Measurements from ENCODE around the gene MAGI3.

Gene MAGI3

GRCh38 chr1:113648478-113648877 lies 258.2 kb downstream of the MAGI3 start:
- Histone ChIP-seq H3K9ac (ENCODE audit: low read depth, low read length) (no peak overlapping the region), H3K4me1 (ENCODE audit: insufficient read depth, low read length) (no peaks in the 10 kb centered on the region), H3K9me3 (ENCODE audit: insufficient read depth, low read depth, low read length) (no peaks in the 10 kb centered on the region), H3K27ac (ENCODE audit: low read length) (no peak overlapping the region), H3K4me3 (ENCODE audit: low read length) (no peak overlapping the region), H3K36me3 (ENCODE audit: insufficient read depth, low read depth, low read length) (no peaks in the 10 kb centered on the region), H3K27me3 (ENCODE audit: insufficient read depth, low read length) (no peaks in the 10 kb centered on the region)

GRCh38 chr1:113652771-113653170 lies 262.5 kb downstream of the MAGI3 start:
- H3K4me3 ChIP-seq (ENCODE audit: low read length): no peak overlapping the region
- H3K9me3 ChIP-seq (ENCODE audit: insufficient read depth, low read depth, low read length): no peaks in the 10 kb centered on the region
- no peak overlapping the region for H3K27ac ChIP-seq (ENCODE audit: low read length)
- no peaks in the 10 kb centered on the region for H3K27me3 ChIP-seq (ENCODE audit: insufficient read depth, low read length)
- no peaks in the 10 kb centered on the region for H3K36me3 ChIP-seq (ENCODE audit: insufficient read depth, low read depth, low read length)
- no peaks in the 10 kb centered on the region for H3K4me1 ChIP-seq (ENCODE audit: insufficient read depth, low read length)
- no peak overlapping the region for H3K9ac ChIP-seq (ENCODE audit: low read depth, low read length)

- H3K4me1 ChIP-seq (ENCODE audit: insufficient read depth, low read length): no peaks in the 10 kb centered on the region
- H3K27ac ChIP-seq (ENCODE audit: low read length): no peak overlapping the region
- no peaks in the 10 kb centered on the region for H3K9me3 ChIP-seq (ENCODE audit: insufficient read depth, low read depth, low read length)
- no peaks in the 10 kb centered on the region for H3K27me3 ChIP-seq (ENCODE audit: insufficient read depth, low read length)
- no peak overlapping the region for H3K4me3 ChIP-seq (ENCODE audit: low read length)
- H3K9ac ChIP-seq (ENCODE audit: low read depth, low read length): no peak overlapping the region
- H3K36me3 ChIP-seq (ENCODE audit: insufficient read depth, low read depth, low read length): no peaks in the 10 kb centered on the region
Measured at GRCh38 chr1:113653741-113654140, 263.4 kb downstream of the MAGI3 start.

GRCh38 chr1:113654883-113655282 lies 264.6 kb downstream of the MAGI3 start:
- Histone ChIP-seq H3K9ac (ENCODE audit: low read depth, low read length) (no peak overlapping the region), H3K27me3 (ENCODE audit: insufficient read depth, low read length) (no peaks in the 10 kb centered on the region), H3K9me3 (ENCODE audit: insufficient read depth, low read depth, low read length) (no peaks in the 10 kb centered on the region), H3K27ac (ENCODE audit: low read length) (no peak overlapping the region), H3K4me3 (ENCODE audit: low read length) (no peak overlapping the region), H3K36me3 (ENCODE audit: insufficient read depth, low read depth, low read length) (no peaks in the 10 kb centered on the region), H3K4me1 (ENCODE audit: insufficient read depth, low read length) (no peaks in the 10 kb centered on the region)

GRCh38 chr1:113657126-113657525 lies 266.8 kb downstream of the MAGI3 start:
- Histone ChIP-seq H3K36me3 (ENCODE audit: insufficient read depth, low read depth, low read length) (no peaks in the 10 kb centered on the region), H3K27ac (ENCODE audit: low read length) (no peak overlapping the region), H3K9ac (ENCODE audit: low read depth, low read length) (no peak overlapping the region), H3K4me1 (ENCODE audit: insufficient read depth, low read length) (no peaks in the 10 kb centered on the region), H3K4me3 (ENCODE audit: low read length) (no peak overlapping the region), H3K9me3 (ENCODE audit: insufficient read depth, low read depth, low read length) (no peaks in the 10 kb centered on the region), H3K27me3 (ENCODE audit: insufficient read depth, low read length) (no peaks in the 10 kb centered on the region)

GRCh38 chr1:113657556-113658063 lies 267.3 kb downstream of the MAGI3 start:
- H3K4me1 ChIP-seq (ENCODE audit: insufficient read depth, low read length): no peaks in the 10 kb centered on the region
- no peak overlapping the region for H3K27ac ChIP-seq (ENCODE audit: low read length)
- H3K27me3 ChIP-seq (ENCODE audit: insufficient read depth, low read length): no peaks in the 10 kb centered on the region
- H3K9me3 ChIP-seq (ENCODE audit: insufficient read depth, low read depth, low read length): no peaks in the 10 kb centered on the region
- H3K36me3 ChIP-seq (ENCODE audit: insufficient read depth, low read depth, low read length): no peaks in the 10 kb centered on the region
- H3K9ac ChIP-seq (ENCODE audit: low read depth, low read length): no peak overlapping the region
- H3K4me3 ChIP-seq (ENCODE audit: low read length): no peak overlapping the region

GRCh38 chr1:113659035-113659434 lies 268.7 kb downstream of the MAGI3 start:
- H3K9ac ChIP-seq (ENCODE audit: low read depth, low read length): no peak overlapping the region
- no peaks in the 10 kb centered on the region for H3K36me3 ChIP-seq (ENCODE audit: insufficient read depth, low read depth, low read length)
- H3K4me1 ChIP-seq (ENCODE audit: insufficient read depth, low read length): no peaks in the 10 kb centered on the region
- H3K27ac ChIP-seq (ENCODE audit: low read length): no peak overlapping the region
- H3K27me3 ChIP-seq (ENCODE audit: insufficient read depth, low read length): no peaks in the 10 kb centered on the region
- no peak overlapping the region for H3K4me3 ChIP-seq (ENCODE audit: low read length)
- no peaks in the 10 kb centered on the region for H3K9me3 ChIP-seq (ENCODE audit: insufficient read depth, low read depth, low read length)

- no peak overlapping the region for H3K27ac ChIP-seq (ENCODE audit: low read length)
- H3K27me3 ChIP-seq (ENCODE audit: insufficient read depth, low read length): no peaks in the 10 kb centered on the region
- H3K4me1 ChIP-seq (ENCODE audit: insufficient read depth, low read length): no peaks in the 10 kb centered on the region
- no peak overlapping the region for H3K9ac ChIP-seq (ENCODE audit: low read depth, low read length)
- H3K9me3 ChIP-seq (ENCODE audit: insufficient read depth, low read depth, low read length): no peaks in the 10 kb centered on the region
- no peaks in the 10 kb centered on the region for H3K36me3 ChIP-seq (ENCODE audit: insufficient read depth, low read depth, low read length)
- H3K4me3 ChIP-seq (ENCODE audit: low read length): no peak overlapping the region
Measured at GRCh38 chr1:113659556-113659955, 269.2 kb downstream of the MAGI3 start.

GRCh38 chr1:113660088-113660487 lies 269.8 kb downstream of the MAGI3 start:
- Histone ChIP-seq H3K4me3 (ENCODE audit: low read length) (no peak overlapping the region), H3K9me3 (ENCODE audit: insufficient read depth, low read depth, low read length) (no peaks in the 10 kb centered on the region), H3K9ac (ENCODE audit: low read depth, low read length) (no peak overlapping the region), H3K27ac (ENCODE audit: low read length) (no peak overlapping the region), H3K4me1 (ENCODE audit: insufficient read depth, low read length) (no peaks in the 10 kb centered on the region), H3K36me3 (ENCODE audit: insufficient read depth, low read depth, low read length) (no peaks in the 10 kb centered on the region), H3K27me3 (ENCODE audit: insufficient read depth, low read length) (no peaks in the 10 kb centered on the region)

GRCh38 chr1:113662101-113662500 lies 271.8 kb downstream of the MAGI3 start:
- Histone ChIP-seq H3K9ac (ENCODE audit: low read depth, low read length) (no peak overlapping the region), H3K27ac (ENCODE audit: low read length) (no peak overlapping the region), H3K9me3 (ENCODE audit: insufficient read depth, low read depth, low read length) (no peaks in the 10 kb centered on the region), H3K36me3 (ENCODE audit: insufficient read depth, low read depth, low read length) (no peaks in the 10 kb centered on the region), H3K4me1 (ENCODE audit: insufficient read depth, low read length) (no peaks in the 10 kb centered on the region), H3K4me3 (ENCODE audit: low read length) (no peak overlapping the region), H3K27me3 (ENCODE audit: insufficient read depth, low read length) (no peaks in the 10 kb centered on the region)

- Histone ChIP-seq H3K9me3 (ENCODE audit: insufficient read depth, low read depth, low read length) (no peaks in the 10 kb centered on the region), H3K4me3 (ENCODE audit: low read length) (no peak overlapping the region), H3K27me3 (ENCODE audit: insufficient read depth, low read length) (no peaks in the 10 kb centered on the region)
Measured at GRCh38 chr1:113663165-113663951, 273.0 kb downstream of the MAGI3 start.

GRCh38 chr1:113665071-113665470 lies 274.8 kb downstream of the MAGI3 start:
- H3K36me3 ChIP-seq (ENCODE audit: insufficient read depth, low read depth, low read length): no peaks in the 10 kb centered on the region
- no peaks in the 10 kb centered on the region for H3K27me3 ChIP-seq (ENCODE audit: insufficient read depth, low read length)
- H3K27ac ChIP-seq (ENCODE audit: low read length): no peak overlapping the region
- H3K4me1 ChIP-seq (ENCODE audit: insufficient read depth, low read length): no peaks in the 10 kb centered on the region
- no peak overlapping the region for H3K9ac ChIP-seq (ENCODE audit: low read depth, low read length)
- no peaks in the 10 kb centered on the region for H3K9me3 ChIP-seq (ENCODE audit: insufficient read depth, low read depth, low read length)
- H3K4me3 ChIP-seq (ENCODE audit: low read length): no peak overlapping the region

More at GRCh38 chr1:113663165-113663951, 273.0 kb downstream of the MAGI3 start:
- no peaks in the 10 kb centered on the region for H3K36me3 ChIP-seq (ENCODE audit: insufficient read depth, low read depth, low read length)
- H3K27ac ChIP-seq (ENCODE audit: low read length): no peak overlapping the region
- H3K4me1 ChIP-seq (ENCODE audit: insufficient read depth, low read length): no peaks in the 10 kb centered on the region
- no peak overlapping the region for H3K9ac ChIP-seq (ENCODE audit: low read depth, low read length)
